Suprapubic skin (tissue), 4 donors: ENCODE measurements around the gene PLA2G1B. TPM values are rescaled to one million over a fixed set of nuclear protein-coding genes. Genes with fewer than 3 reads are reported as not detected.
A peak's percentile ranks its signal among the peaks of the same experiment; 100 is the strongest.

Experiments
- DNase-seq, 2 donors: peaks; one replicate each; pipeline ENCODE4 v3.0.0-alpha.2; 2019; ENCODE audit warnings: low spot score in 2 of 2
- H3K27ac ChIP-seq: fragments of 200-600 bp; sonication (generic); one replicate; pipeline ENCODE4 v1.5.1; 2019
- H3K27me3 ChIP-seq: fragments of 200-600 bp; sonication (generic); one replicate; pipeline ENCODE4 v1.5.1; 2019
- H3K36me3 ChIP-seq: fragments of 200-600 bp; sonication (generic); one replicate; pipeline ENCODE4 v1.5.1; 2019
- H3K4me1 ChIP-seq: fragments of 200-600 bp; sonication (generic); one replicate; pipeline ENCODE4 v1.5.1; 2019
- H3K4me3 ChIP-seq: fragments of 200-600 bp; sonication (generic); one replicate; pipeline ENCODE4 v1.5.1; 2019; ENCODE audit warnings: mild to moderate bottlenecking
- H3K9me3 ChIP-seq: fragments of 200-600 bp; sonication (generic); one replicate; pipeline ENCODE4 v1.5.1; 2019
- EP300 ChIP-seq: sonication (generic); formaldehyde crosslinking; IDR thresholded peaks from one replicate; pipeline ENCODE4 v1.6.1; 2017; ENCODE audit warnings: antibody characterized with exemption
- POLR2A ChIP-seq, 2 donors: fragments of 450-650 bp; IDR thresholded peaks; one replicate each; pipeline ENCODE4 v1.6.1; 2017; ENCODE audit warnings: antibody characterized with exemption in 2 of 2, mild to moderate bottlenecking in 2 of 2, moderate library complexity in 2 of 2
- POLR2AphosphoS5 ChIP-seq, 3 donors: sonication (generic); formaldehyde crosslinking; IDR thresholded peaks; one replicate each; pipeline ENCODE4 v1.6.1; 2017; ENCODE audit warnings: antibody characterized with exemption in 3 of 3
- WGBS: methylation state at CpG from one replicate; pipeline ENCODE4 v1.1.5; 2018; 5-methylcytosine and 5-hydroxymethylcytosine counted together
- total RNA-seq, 4 donors: library from RNA; depleted of rRNA; stranded (reverse); fragments of >200 nt; gene quantifications; one replicate each; pipeline ENCODE4 v1.1.0, GENCODE V29; 2016
- TF ChIP-seq, protein P1 (sequence below), 2 donors: fragments of 200-600 bp in 1 of 2; fragments of 450-650 bp in 1 of 2; sonication (generic) in 1 of 2; IDR thresholded peaks; one replicate each; pipeline ENCODE4 v1.5.1; 2016 to 2019; ENCODE audit warnings: antibody characterized with exemption in 2 of 2, mild to moderate bottlenecking in 1 of 2, moderate library complexity in 1 of 2

Gene PLA2G1B
- total RNA-seq, 4 donors from 2014 or later, result not detected

DNA sequence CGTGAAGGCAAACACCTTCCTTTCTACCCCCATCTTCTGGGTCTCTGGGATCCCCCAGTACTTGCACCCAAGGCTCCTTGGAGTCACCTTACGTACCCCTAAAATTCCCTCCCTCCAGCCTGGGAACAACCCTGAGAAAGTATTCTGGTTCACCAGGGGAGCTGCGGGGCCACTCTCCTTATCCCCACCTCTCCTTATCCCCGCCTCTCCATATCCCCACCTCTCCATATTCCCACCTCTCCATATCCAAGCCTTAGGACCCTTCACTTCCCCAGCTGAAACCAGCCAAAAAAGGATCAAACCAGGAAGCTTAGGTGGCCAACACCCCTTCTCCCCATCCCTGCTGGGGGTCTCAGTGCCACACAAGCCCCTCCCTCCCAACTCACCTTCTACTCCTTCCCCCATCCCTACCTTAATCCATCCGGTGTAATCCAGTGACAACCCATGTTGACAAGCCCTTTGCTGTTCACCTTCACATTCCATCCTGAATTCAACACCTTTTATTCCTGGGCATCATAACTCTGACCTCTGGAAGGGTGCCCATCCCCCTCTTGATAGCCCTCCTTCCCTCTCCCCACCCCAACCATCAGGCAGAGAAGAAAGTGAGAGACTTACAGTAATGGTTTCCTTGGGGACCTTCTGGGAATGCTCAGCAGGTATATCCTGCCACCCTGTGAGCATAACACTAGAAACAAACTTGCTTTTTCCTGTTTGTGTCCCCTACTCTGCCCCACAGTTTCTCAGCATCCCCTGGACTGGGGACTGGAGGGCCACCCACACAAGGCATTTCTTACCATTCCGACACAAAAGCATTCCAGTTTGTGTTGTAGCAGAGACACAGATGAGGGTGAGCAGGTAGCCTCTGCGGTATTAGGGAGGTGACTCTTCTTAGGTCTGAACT, 43.0 kb upstream of the PLA2G1B start:
- no peak for DNase-seq
- Histone ChIP-seq H3K4me1 (peaks cover 19% of the 10 kb centered on the region), H3K36me3 (no peaks in the 10 kb centered on the region), H3K9me3 (no peaks in the 10 kb centered on the region), H3K4me3 (no peak overlapping the region), H3K27me3 (peaks cover 84% of the 10 kb centered on the region), H3K27ac (no peak overlapping the region)
- 44% methylated on average over 7 of the region's 7 CpGs for WGBS
- TF ChIP-seq POLR2A (IDR thresholded peaks at IDR 0.05) (no peak), POLR2AphosphoS5 (IDR thresholded peaks at IDR 0.05) (no peak), EP300 (no peak)
- TF ChIP-seq, protein P1, sequence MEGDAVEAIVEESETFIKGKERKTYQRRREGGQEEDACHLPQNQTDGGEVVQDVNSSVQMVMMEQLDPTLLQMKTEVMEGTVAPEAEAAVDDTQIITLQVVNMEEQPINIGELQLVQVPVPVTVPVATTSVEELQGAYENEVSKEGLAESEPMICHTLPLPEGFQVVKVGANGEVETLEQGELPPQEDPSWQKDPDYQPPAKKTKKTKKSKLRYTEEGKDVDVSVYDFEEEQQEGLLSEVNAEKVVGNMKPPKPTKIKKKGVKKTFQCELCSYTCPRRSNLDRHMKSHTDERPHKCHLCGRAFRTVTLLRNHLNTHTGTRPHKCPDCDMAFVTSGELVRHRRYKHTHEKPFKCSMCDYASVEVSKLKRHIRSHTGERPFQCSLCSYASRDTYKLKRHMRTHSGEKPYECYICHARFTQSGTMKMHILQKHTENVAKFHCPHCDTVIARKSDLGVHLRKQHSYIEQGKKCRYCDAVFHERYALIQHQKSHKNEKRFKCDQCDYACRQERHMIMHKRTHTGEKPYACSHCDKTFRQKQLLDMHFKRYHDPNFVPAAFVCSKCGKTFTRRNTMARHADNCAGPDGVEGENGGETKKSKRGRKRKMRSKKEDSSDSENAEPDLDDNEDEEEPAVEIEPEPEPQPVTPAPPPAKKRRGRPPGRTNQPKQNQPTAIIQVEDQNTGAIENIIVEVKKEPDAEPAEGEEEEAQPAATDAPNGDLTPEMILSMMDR (IDR thresholded peaks at IDR 0.05), result no peak

DNA sequence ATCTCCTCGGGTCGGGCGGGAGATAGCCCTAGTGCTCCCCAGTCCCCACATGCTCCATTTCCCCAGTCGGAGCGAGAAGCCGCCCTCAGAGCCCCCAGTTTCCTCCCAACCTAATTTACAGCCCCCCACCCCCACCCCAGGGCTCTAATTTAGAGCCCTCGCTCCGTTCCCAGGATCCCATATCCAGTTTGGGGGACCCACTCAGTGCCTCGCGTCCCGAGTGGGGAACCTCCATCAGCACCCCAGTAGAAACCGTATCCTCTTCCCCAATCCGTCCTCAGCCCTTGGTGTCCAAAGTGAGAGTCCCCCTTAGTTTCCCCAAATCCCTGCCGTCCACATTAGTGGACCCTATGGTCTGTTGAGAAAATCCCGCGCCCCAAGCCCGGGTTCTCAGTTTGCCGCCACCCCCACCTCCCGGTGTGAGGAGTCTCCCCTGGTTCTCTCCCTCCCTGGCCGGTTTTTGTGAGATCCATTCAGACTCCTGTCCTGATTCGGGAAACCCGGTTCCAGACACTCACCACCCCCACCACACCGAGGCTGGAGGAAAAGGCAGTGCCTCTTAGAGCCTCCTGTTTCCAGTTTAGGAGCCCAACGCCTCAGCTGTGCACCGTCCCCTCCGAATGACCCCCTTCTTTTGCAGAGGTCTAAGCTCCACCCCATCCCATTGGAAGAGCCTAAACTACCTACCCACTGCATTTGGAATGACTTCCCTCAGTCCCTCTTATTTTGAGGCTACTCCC, 42.2 kb upstream of the PLA2G1B start:
- no peak for DNase-seq
- H3K4me1 ChIP-seq, result peaks cover 19% of the 10 kb centered on the region
- 7% methylated on average over 18 of the region's 26 CpGs for WGBS
- no peaks in the 10 kb centered on the region for H3K36me3 ChIP-seq
- H3K9me3 ChIP-seq, result no peaks in the 10 kb centered on the region
- H3K27ac ChIP-seq, result no peak overlapping the region
- peaks cover 78% of the 10 kb centered on the region for H3K27me3 ChIP-seq
- peak overlapping the region; percentile 60 for H3K4me3 ChIP-seq
- TF ChIP-seq EP300 (no peak), POLR2A (IDR thresholded peaks at IDR 0.05) (no peak)

DNA sequence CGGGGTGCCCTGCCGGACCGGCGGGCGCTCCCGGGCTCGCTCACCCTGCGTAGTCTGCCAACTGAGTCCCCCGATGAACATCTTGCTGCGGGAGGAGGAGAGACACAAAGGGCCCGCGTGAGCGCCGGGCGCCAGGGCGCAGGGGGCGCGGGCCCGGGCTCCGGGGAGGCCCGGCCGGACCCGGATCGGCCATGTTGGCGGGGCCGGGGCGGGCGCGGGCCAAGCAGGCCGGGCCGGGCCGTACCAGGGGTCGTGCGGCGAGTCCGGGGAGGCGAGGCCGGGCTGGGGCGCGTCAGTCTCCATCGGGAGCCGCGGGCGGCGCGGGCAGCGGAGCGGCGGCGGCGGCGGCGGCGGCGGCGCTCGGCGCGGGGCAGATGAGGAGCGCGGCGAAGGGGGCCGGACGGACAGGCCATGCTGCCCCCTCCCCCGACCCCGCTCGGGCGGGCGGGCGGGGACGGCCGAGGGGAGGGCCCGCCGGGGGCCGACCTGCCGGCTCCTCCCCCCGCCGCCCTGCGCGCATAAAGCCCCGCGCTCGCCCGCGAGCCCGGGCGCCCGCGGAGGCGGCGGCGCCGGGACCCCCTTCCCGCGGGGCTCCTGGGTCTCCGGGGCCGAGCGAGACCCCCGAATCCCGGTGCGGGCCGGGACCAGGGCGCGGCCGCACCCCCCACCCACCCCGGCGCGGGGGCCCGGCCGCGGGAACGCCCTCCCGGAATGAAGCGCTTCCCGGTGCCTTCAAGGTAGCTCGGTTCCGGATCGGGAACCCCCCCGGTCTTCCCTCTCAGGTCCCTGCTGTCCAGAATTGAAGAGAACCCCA, 41.4 kb upstream of the PLA2G1B start, which contains the start of gene MSI1:
MSI1 (minus strand) TSS at position 376 of the 814 bp plus-strand sequence; CDS start at position 303, 73 bp downstream.
- H3K27ac ChIP-seq, result no peak within 1 kb of the TSS
- DNase-seq, result no peak
- H3K36me3 ChIP-seq, result no peaks in the 10 kb centered on the region
- H3K4me3 ChIP-seq, result peak within 1 kb of the TSS; percentile 60
- H3K9me3 ChIP-seq, result no peaks in the 10 kb centered on the region
- peaks cover 71% of the 10 kb centered on the region for H3K27me3 ChIP-seq
- peaks cover 19% of the 10 kb centered on the region for H3K4me1 ChIP-seq
- TF ChIP-seq POLR2A (IDR thresholded peaks at IDR 0.05) (no peak), POLR2AphosphoS5 (IDR thresholded peaks at IDR 0.05) (no peak), EP300 (no peak)
- TF ChIP-seq, protein P1 (IDR thresholded peaks at IDR 0.05), result no peak
- WGBS, result 0% methylated on average over 8 of the region's 119 CpGs

DNA sequence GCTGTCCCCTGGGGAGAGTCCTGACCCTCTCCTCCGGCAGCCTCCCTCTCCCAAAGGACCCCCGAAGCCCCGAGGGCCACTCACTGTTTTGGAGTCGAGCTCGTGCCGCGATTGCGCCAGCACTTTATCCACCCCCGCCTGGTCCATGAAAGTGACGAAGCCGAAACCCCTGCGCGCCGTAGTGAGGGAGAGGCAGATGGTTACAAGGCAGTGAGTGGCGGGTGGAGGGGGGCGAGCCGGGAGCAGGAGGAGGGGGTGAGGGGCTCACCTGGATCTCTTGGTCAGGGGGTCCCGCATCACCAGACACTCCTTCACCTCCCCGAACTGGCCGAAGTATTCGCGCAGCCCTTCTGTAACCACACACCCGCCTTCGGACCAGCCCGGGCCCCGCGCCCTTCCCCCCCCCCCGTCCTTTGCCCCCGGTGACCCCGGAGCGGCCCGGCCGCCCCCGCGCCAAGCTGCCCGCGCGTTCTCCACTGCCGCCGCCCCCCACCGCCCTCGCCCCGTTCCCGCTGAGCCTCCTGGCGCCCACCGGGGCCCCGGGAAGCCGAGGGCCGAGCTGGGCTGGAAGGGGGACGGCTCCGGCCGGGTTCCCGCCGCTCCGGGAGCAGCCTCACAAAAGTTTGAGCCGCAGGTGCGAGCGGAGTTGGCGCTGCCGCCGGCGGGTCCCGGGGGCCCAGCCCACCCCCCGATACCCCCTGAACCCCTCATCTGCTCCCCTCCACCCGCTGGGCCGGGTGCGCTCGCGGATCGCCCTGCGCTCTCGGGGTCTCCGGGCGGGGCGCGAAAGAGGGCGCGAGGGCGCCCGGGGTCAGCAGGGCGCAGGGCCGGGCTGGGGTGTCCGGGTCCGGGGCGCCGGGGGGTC, 40.6 kb upstream of the PLA2G1B start:
- Histone ChIP-seq H3K4me3 (peak overlapping the region; percentile 60), H3K27me3 (peaks cover 64% of the 10 kb centered on the region), H3K4me1 (peaks cover 19% of the 10 kb centered on the region), H3K36me3 (no peaks in the 10 kb centered on the region), H3K27ac (no peak overlapping the region), H3K9me3 (no peaks in the 10 kb centered on the region)
- no peak for TF ChIP-seq EP300
- TF ChIP-seq POLR2AphosphoS5 (IDR thresholded peaks at IDR 0.05), result no peak
- no peak for TF ChIP-seq POLR2A (IDR thresholded peaks at IDR 0.05)
- TF ChIP-seq, protein P1 (IDR thresholded peaks at IDR 0.05), result no peak
- 10% methylated on average over 8 of the region's 86 CpGs for WGBS
- no peak for DNase-seq
